ENCODE data around the gene OTOP2.

GRCh38 chr17:74883241-74883745 is 40.8 kb upstream of the OTOP2 start:
- no peak for TF ChIP-seq CTCF (tag by site-specific recombination; IDR thresholded peaks at IDR 0.05)
- TF ChIP-seq HOXA7 (CRISPR knock-in tag; IDR thresholded peaks at IDR 0.05; ENCODE audit: borderline replicate concordance) = no peak
- no peak for TF ChIP-seq ZNF138 (tag by site-specific recombination; IDR thresholded peaks at IDR 0.05; ENCODE audit: borderline replicate concordance)

Measured in HEK293 (cell line).